ENCODE results near the gene NCOR2.

DNA sequence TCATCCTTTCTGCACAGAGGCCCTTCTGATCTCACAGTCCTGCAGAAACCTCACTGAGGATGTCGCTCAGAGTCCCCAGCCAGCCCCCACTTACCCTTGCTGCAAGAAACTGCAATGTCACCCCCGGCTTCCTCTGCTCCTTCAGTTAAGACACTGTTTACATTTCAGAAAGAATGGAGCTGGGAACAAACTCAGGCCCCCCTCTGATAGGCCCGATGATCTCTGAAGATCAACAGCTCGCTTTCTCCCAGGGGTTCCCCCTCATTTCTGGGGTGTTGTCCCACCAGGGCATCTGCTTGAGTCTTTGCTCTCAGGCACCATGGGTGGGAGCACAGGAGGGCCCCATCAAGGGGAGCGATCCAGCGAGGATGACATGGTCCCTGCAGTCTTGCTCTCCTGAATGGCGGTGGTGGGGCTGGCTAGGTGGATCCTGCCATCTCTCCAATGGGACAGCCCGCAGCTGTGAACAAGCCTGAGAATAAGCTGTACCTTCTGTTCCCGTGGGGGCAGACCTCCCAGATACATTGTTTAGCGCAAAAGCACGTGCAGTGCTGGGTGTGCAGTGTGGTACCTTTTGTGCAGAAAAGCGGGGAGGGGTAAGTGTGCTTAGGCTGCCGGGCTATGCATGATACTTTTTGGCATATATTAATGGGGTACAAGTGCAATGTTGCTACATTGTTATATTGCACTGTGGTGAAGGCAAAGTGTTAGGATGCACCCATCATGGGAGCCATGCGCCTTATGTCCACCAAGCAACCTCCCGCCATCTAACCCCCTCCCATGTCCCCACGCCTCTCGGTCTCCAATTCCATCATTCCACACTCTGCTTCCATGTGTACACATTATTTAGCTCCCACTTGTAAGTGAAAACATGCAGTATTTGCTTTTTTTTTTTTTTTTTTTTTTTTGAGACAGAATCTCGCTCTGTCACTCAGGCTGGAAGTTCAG is 6.7 kb upstream of the NCOR2 start:
- TF ChIP-seq, protein P1, sequence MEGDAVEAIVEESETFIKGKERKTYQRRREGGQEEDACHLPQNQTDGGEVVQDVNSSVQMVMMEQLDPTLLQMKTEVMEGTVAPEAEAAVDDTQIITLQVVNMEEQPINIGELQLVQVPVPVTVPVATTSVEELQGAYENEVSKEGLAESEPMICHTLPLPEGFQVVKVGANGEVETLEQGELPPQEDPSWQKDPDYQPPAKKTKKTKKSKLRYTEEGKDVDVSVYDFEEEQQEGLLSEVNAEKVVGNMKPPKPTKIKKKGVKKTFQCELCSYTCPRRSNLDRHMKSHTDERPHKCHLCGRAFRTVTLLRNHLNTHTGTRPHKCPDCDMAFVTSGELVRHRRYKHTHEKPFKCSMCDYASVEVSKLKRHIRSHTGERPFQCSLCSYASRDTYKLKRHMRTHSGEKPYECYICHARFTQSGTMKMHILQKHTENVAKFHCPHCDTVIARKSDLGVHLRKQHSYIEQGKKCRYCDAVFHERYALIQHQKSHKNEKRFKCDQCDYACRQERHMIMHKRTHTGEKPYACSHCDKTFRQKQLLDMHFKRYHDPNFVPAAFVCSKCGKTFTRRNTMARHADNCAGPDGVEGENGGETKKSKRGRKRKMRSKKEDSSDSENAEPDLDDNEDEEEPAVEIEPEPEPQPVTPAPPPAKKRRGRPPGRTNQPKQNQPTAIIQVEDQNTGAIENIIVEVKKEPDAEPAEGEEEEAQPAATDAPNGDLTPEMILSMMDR (IDR thresholded peaks at IDR 0.05): no peak
- TF ChIP-seq POLR2A (IDR thresholded peaks at IDR 0.05): no peak
- no peak for TF ChIP-seq EP300 (IDR thresholded peaks at IDR 0.05)

All from ovary (tissue), 3 donors.